ENCODE data around the gene LSM5.
A peak's percentile ranks its signal among the peaks of the same experiment; 100 is the strongest.

Gene LSM5

GRCh38 chr7:32490127-32490796, at the start of gene LSM5:
TSS of gene LSM5 (minus strand) at chr7:32490380. CDS start at chr7:32490365, 15 bp downstream.
- Histone ChIP-seq H3K4me3 (peak within 1 kb of the TSS; percentile 93), H3K9me3 (ENCODE audit: low read depth, low read length) (no peaks in the 10 kb centered on the region), H3K27ac (peak within 1 kb of the TSS; percentile 85), H3K9ac (ENCODE audit: insufficient read length) (peak within 1 kb of the TSS; percentile 89), H3K36me3 (ENCODE audit: insufficient read depth, low read length) (peaks cover 30% of the 10 kb centered on the region)
- peak; percentile 81 for DNase-seq (ENCODE audit: low read depth, low spot score)
- TF ChIP-seq EZH2 (IDR thresholded peaks at IDR 0.05) = no peak
- peak; percentile 90 for TF ChIP-seq POLR2AphosphoS5 (IDR thresholded peaks at IDR 0.05; ENCODE audit: borderline replicate concordance, low read depth, low read length)

- no peak overlapping the region for H3K9ac ChIP-seq (ENCODE audit: insufficient read length)
- no peak for DNase-seq (ENCODE audit: low read depth, low spot score)
- peaks cover 6% of the 10 kb centered on the region for H3K36me3 ChIP-seq (ENCODE audit: insufficient read depth, low read length)
- no peaks in the 10 kb centered on the region for H3K9me3 ChIP-seq (ENCODE audit: low read depth, low read length)
- TF ChIP-seq FOXP2 (optimal IDR thresholded peaks at IDR 0.05; ENCODE audit: control extremely low read depth, extremely low read length, insufficient read depth) = no peak
- no peak for TF ChIP-seq EZH2 (IDR thresholded peaks at IDR 0.05)
- TF ChIP-seq POLR2AphosphoS5 (IDR thresholded peaks at IDR 0.05; ENCODE audit: borderline replicate concordance, low read depth, low read length) = no peak
- H3K27ac ChIP-seq = no peak overlapping the region
- no peak overlapping the region for H3K4me3 ChIP-seq
Measured at GRCh38 chr7:32539366-32539765, 49.2 kb upstream of the LSM5 start.

GRCh38 chr7:32537760-32538159, 47.6 kb upstream of the LSM5 start:
- Histone ChIP-seq H3K9ac (ENCODE audit: insufficient read length) (no peak overlapping the region), H3K9me3 (ENCODE audit: low read depth, low read length) (no peaks in the 10 kb centered on the region), H3K4me3 (no peak overlapping the region), H3K27ac (no peak overlapping the region), H3K36me3 (ENCODE audit: insufficient read depth, low read length) (peaks cover 4% of the 10 kb centered on the region; the same call in 1 of the 2 replicates)
- no peak for TF ChIP-seq POLR2AphosphoS5 (IDR thresholded peaks at IDR 0.05; ENCODE audit: borderline replicate concordance, low read depth, low read length)
- no peak for TF ChIP-seq FOXP2 (optimal IDR thresholded peaks at IDR 0.05; ENCODE audit: control extremely low read depth, extremely low read length, insufficient read depth)
- no peak for TF ChIP-seq EZH2 (IDR thresholded peaks at IDR 0.05)
- DNase-seq (ENCODE audit: low read depth, low spot score) = no peak

GRCh38 chr7:32536585-32536984, 46.4 kb upstream of the LSM5 start:
- TF ChIP-seq POLR2AphosphoS5 (IDR thresholded peaks at IDR 0.05; ENCODE audit: borderline replicate concordance, low read depth, low read length) (no peak), FOXP2 (optimal IDR thresholded peaks at IDR 0.05; ENCODE audit: control extremely low read depth, extremely low read length, insufficient read depth) (no peak), EZH2 (IDR thresholded peaks at IDR 0.05) (no peak)
- H3K9ac ChIP-seq (ENCODE audit: insufficient read length) = no peak overlapping the region
- no peak overlapping the region for H3K27ac ChIP-seq
- H3K36me3 ChIP-seq (ENCODE audit: insufficient read depth, low read length) = peaks cover 4% of the 10 kb centered on the region; the same call in 1 of the 2 replicates
- H3K9me3 ChIP-seq (ENCODE audit: low read depth, low read length) = no peaks in the 10 kb centered on the region
- DNase-seq (ENCODE audit: low read depth, low spot score) = no peak
- no peak overlapping the region for H3K4me3 ChIP-seq

GRCh38 chr7:32536016-32536415, 45.8 kb upstream of the LSM5 start:
- Histone ChIP-seq H3K9ac (ENCODE audit: insufficient read length) (no peak overlapping the region), H3K27ac (no peak overlapping the region), H3K9me3 (ENCODE audit: low read depth, low read length) (no peaks in the 10 kb centered on the region), H3K4me3 (no peak overlapping the region), H3K36me3 (ENCODE audit: insufficient read depth, low read length) (peaks cover 4% of the 10 kb centered on the region; the same call in 1 of the 2 replicates)
- TF ChIP-seq FOXP2 (optimal IDR thresholded peaks at IDR 0.05; ENCODE audit: control extremely low read depth, extremely low read length, insufficient read depth) (no peak), POLR2AphosphoS5 (IDR thresholded peaks at IDR 0.05; ENCODE audit: borderline replicate concordance, low read depth, low read length) (no peak), EZH2 (IDR thresholded peaks at IDR 0.05) (no peak)
- no peak for DNase-seq (ENCODE audit: low read depth, low spot score)

GRCh38 chr7:32535162-32535702, 45.1 kb upstream of the LSM5 start:
- Histone ChIP-seq H3K36me3 (ENCODE audit: insufficient read depth, low read length) (peaks cover 4% of the 10 kb centered on the region; the same call in 1 of the 2 replicates), H3K9me3 (ENCODE audit: low read depth, low read length) (no peaks in the 10 kb centered on the region), H3K4me3 (no peak overlapping the region), H3K9ac (ENCODE audit: insufficient read length) (no peak overlapping the region), H3K27ac (no peak overlapping the region)
- TF ChIP-seq FOXP2 (optimal IDR thresholded peaks at IDR 0.05; ENCODE audit: control extremely low read depth, extremely low read length, insufficient read depth) (no peak), POLR2AphosphoS5 (IDR thresholded peaks at IDR 0.05; ENCODE audit: borderline replicate concordance, low read depth, low read length) (no peak), EZH2 (IDR thresholded peaks at IDR 0.05) (no peak)
- DNase-seq (ENCODE audit: low read depth, low spot score) = no peak

- H3K9ac ChIP-seq (ENCODE audit: insufficient read length) = no peak overlapping the region
- peaks cover 4% of the 10 kb centered on the region; the same call in 1 of the 2 replicates for H3K36me3 ChIP-seq (ENCODE audit: insufficient read depth, low read length)
- H3K9me3 ChIP-seq (ENCODE audit: low read depth, low read length) = no peaks in the 10 kb centered on the region
- TF ChIP-seq POLR2AphosphoS5 (IDR thresholded peaks at IDR 0.05; ENCODE audit: borderline replicate concordance, low read depth, low read length) (no peak), FOXP2 (optimal IDR thresholded peaks at IDR 0.05; ENCODE audit: control extremely low read depth, extremely low read length, insufficient read depth) (no peak), EZH2 (IDR thresholded peaks at IDR 0.05) (no peak)
- H3K27ac ChIP-seq = peak overlapping the region; percentile 63; the same call in 1 of the 2 replicates
- no peak for DNase-seq (ENCODE audit: low read depth, low spot score)
- no peak overlapping the region for H3K4me3 ChIP-seq
Measured at GRCh38 chr7:32533276-32534029, 43.3 kb upstream of the LSM5 start.

- Histone ChIP-seq H3K36me3 (ENCODE audit: insufficient read depth, low read length) (peaks cover 4% of the 10 kb centered on the region), H3K27ac (no peak overlapping the region), H3K4me3 (no peak overlapping the region), H3K9ac (ENCODE audit: insufficient read length) (no peak overlapping the region), H3K9me3 (ENCODE audit: low read depth, low read length) (no peaks in the 10 kb centered on the region)
- TF ChIP-seq POLR2AphosphoS5 (IDR thresholded peaks at IDR 0.05; ENCODE audit: borderline replicate concordance, low read depth, low read length) (no peak), EZH2 (IDR thresholded peaks at IDR 0.05) (no peak), FOXP2 (optimal IDR thresholded peaks at IDR 0.05; ENCODE audit: control extremely low read depth, extremely low read length, insufficient read depth) (no peak)
- DNase-seq (ENCODE audit: low read depth, low spot score) = no peak
Measured at GRCh38 chr7:32532716-32533115, 42.5 kb upstream of the LSM5 start.

Data from SK-N-MC (cell line).